ENCODE measurements around the gene F12.
A peak's percentile ranks its signal among the peaks of the same experiment; 100 is the strongest.
"Not testable (repeated sequence)": the region's sequence is repeated elsewhere in the genome, so short reads cannot be mapped to it uniquely, and the experiment has no call there.

The F12 gene

DNA sequence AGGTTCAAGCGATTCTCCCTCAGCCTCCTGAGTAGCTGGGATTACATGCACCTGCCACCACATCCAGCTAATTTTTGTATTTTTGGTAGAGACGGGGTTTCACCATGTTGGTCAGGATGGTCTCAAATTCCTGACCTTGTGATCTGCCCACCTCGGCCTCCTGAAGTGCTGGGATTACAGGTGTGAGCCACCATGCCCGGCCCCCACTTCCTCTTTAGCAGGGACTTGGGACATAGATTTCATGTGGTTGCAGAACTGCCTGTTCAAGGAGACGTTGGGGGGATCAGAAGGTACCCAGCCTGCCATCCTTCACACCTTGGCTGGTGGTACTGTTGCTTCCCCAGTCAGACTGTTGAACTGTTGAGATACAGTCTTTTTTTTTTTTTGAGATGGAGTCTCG is 7.7 kb upstream of the F12 start:
- DNase-seq (ENCODE audit: low spot score): not testable (repeated sequence)

DNA sequence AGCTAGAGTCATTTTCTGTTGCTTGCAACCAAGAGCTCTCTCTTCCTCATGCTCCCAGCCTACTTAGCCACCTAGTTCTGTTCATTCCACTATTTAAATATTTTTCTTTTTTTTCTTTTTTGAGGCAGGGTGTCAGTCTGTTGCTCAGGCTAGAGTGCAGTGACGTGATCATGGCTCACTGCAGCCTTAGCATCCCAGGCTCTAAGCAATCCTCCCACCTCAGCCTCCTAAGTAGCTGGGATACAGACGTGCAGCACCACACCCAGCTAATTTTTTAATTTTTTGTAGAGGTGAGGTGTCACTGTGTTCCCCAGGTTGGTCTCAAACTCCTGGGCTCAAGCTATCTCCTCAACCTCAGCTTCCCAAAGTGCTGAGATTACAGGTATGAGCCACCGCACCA is 5.1 kb upstream of the F12 start:
- DNase-seq (ENCODE audit: low spot score): no peak

DNA sequence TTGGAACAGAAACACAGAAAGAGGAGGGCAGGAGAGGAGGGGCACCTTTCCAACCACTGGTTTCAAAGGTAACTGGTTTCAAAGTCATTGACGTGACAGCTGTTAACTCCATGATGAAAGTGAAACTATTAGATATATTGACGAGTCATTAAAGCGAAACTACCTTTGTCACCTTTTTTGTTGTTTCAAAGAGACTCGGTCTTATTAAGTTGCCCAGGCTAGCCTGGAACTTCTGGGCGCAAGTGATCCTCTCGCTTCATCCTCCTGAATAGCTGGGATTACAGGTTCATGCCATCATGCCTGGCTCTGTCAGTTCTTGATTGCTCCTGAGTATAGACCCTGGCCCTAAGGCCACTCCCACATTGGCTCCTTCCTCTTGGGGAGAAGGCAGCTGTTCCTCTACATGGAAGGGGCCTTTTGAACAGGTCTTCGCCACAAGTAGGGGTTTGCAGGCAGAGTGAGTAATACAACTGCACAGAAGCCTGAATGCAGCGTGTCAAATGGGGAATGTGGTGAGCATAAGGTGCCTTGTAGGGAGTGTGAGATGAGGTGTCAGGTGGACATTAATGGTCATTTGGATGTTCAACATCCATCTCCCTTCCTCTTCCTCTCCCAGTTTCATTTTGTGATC is 3.4 kb upstream of the F12 start:
- no peak for DNase-seq (ENCODE audit: low spot score)

DNA sequence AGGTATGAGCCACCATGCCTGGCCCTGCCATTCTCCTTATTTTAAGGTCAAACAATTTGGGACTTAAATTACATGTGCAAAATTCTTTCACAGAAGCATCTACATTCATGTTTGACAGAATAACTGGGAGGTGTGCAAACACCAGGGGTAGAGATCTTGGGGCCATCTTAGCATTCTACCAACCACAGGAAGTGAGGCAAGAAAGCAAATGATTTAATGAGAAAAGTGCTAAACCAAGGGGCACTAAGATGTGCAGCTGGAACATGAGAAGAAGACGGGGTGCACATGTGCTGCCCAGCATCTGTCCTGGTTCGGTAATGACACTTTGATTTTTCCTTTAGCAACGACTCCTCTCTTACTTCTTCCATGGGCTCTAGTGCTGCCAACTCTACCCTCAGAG is 1.2 kb upstream of the F12 start:
- DNase-seq (ENCODE audit: low spot score): no peak

DNA sequence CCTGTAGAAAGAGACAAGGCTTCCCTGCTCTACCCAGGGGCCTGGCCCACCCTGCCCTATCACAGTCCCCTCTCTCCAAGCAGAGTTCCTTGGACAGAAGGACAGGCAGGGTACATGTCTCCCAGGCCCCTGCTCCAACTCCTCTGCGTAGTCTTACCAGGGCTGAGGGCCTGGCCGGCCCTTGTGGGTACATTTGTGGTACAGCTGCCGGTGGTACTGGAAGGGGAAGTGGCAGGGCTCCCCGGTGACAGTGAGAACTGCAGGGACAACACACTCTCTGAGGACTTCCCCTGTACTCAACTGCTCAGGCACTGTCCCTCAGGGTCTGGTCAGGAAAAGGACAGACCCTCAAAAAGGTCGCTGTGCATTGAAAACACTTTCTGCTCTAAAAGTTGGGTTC is 3.6 kb downstream of the F12 start:
- DNase-seq (ENCODE audit: low spot score): no peak

DNA sequence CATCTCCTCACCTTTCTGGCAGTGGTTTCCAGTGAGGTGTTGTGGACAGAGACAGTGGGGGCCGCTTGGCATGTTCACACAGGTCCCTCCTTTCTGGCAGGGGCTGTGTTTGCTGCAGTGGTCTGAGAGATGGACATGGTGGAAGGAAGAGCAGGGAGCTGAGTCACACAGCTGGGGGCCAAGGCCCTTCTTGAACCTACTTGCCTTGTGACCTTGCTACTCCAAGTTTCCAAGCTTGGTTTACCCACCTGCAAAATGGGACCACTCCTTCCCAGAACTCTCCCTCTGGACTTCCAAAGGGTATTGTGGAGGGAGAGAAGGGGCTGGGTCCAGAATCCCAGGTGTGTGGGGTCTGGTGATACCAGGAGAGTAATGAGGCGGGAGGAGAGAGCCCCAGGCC is 4.1 kb downstream of the F12 start:
- DNase-seq (ENCODE audit: low spot score): no peak

DNA sequence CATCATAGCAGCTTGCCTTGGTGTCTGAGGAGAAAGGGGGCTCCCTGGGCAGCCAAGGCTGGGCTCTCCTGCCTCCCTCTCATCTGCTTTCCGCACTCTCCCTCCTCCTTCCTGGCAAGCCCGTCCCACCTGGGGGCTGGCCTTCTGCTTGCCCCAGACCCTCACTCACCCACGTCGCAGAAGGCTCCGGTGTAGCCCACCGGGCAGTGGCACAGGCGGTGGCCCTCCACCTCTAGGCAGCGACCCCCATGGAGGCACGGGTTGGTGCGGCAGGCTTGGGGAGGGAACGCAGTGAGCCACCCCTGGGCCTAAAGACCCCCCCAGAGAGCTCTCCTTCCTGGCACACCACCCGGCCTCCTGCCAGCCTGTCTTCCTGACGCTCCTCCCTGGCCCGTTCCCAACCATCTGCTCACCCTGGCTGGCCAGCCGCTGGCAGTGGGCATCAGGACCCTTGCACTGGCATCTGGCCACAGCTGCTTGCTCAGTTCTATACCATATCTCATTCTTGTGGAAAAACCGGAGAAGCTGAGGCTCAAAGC is 4.7 kb downstream of the F12 start:
- DNase-seq (ENCODE audit: low spot score): no peak

DNA sequence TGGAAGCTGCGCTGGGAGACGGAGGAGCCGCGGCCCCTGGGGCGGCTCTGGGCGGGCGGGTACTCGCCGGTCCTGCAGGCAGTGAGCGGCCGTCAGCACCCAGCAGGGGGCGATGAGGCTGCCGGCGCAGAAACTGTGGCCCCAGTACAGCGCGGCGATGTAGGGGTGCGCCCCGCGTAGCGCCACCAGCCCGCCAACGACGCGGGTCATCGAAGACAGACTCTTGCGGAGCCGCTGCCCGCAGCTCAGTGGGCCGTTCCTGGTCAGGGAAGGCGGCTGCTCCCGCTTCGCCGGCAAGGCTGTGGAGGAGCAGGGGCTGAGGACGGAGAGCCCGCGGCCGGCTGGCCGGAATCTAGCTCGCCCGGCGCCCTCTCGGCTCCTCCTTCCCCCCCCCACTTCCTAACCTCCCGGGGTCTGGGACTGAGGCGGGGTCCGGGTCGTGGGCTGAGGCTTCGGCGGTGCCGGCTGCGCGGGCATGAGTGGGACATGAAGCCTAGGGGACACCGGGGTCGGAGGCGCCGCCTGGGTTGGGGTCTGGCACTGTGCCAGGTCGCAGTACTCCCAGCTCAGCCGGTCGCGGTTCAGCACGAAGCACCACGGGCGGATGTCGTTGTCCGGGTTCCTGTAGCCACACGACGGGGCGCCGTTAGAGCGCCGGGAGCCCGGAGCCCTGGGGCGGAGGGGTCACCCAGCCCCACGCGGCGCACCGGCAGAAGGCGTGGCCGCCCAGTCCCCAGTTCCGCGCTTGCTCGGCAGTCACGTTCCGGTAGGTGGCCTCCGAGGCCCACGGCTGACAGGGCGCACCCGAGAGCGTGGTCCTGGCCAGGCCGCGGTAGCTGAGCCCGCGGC is 5.3 kb downstream of the F12 start:
- DNase-seq (ENCODE audit: low spot score): peak; percentile 81

DNA sequence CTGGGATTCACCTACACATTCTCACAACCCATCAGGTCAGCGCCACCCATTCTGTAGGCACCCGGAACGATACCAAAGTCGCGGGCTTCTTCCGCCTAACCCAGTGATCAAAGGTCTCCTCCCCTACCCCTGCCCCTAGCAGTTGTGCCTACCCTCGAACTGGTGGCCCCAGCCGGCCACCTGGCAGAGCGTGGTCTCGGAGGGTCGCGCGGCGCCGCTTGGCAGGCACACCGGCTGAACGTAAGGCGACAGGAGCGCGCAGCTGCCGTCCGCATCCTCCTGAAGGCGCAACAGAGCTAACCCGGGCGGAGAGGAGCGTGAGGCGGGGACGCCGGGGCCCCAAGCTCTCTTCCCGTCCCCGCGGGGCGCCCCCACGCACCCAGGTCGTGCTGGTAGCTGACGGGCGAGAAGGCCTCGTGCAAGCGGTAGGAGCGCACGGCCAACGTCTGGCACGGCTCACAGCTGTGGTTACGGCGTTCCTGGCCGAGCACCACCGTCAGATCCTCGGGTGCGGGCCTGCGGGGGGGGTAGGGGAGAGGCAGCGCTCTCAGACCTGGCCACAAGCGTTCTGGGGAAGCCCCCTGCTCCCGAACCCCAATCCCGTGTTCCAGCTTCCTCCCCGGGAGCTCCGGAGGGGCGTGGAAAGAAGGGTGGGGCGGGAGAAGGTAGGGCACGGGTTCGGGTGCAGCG is 6.1 kb downstream of the F12 start:
- peak; percentile 48 for DNase-seq (ENCODE audit: low spot score)

DNA sequence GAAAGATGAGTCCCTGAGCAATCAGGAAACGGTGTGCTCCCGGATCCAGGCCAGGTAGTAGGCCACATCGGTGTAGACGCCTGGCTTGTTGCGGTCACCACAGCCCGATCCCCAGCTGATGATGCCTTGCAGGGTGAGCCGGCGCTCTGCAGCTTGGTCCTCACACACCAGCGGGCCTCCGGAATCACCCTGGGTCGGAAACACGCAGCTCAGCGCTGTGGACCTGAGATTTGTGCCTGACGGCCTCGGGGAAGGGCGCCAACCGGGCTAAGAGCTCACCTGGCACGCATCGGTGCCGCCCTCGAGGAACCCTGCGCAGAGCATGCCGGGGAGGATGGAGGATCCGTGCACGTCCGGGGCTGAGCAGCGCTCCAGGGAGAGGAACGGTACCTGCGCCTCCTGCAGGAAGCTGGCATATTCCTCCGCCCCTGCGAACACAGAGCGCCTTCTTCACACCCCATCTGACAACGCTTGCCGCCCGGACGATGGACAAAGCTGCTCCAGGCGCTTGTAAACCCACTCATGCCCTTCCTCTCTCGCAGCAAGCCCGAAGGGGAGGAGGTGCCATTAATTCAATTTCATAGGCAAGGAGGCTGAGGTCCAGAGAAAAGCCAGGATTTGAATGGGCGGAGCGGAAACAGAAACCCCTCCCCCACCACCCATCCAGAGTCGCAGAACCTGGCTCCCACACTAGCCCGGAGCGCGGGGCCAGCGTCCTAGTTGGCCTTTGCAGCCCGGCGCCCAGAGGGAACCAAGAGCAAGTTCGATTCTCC is 6.9 kb downstream of the F12 start:
- DNase-seq (ENCODE audit: low spot score): peak; percentile 91

DNA sequence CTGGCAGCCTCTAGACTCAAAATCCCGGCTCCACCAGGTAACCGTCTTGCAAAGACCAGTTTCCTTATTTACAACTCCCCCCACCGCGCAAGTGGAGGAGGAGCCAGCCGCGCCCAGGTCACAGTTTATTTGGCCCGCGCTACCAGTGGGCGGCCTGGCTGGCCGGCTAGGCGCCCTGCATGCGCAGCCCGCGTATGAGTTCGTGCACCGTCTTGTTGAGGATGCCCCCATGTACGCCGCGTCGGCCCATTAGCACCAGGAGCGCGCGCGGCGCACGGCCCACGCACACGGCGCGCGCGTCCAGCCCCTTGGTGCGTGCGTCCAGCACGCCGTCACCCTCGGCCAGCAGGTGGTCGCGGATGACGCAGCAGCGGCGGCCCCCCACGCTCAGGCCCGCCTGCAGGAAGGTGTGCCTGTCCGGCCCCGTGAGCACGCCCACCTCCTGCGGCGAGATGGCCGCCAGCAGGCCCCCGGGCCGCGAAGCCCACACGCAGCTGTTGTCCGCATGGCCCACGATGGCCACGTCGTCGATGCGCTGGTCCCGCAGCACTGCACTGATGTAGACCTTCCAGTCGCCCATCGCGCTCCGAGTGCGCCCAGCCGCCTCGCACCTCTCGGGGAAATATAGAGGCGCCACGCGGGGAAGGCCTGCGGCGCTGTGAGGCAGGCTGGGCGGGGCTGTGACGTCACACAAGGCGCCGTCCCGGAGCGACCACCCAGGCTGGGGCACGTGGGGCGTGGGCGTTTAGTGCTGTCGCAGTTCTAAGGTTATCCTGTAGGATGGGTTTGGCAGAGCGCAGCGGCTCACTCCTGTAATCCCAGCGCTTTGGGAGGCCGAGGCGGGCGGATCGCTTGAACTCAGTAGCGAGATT is 9.1 kb downstream of the F12 start, which contains the start of gene PFN3:
TSS of gene PFN3 (minus strand) at position 665 of the 872 bp plus-strand sequence. CDS start at position 580, 85 bp downstream.
- no peak for DNase-seq (ENCODE audit: low spot score)

DNA sequence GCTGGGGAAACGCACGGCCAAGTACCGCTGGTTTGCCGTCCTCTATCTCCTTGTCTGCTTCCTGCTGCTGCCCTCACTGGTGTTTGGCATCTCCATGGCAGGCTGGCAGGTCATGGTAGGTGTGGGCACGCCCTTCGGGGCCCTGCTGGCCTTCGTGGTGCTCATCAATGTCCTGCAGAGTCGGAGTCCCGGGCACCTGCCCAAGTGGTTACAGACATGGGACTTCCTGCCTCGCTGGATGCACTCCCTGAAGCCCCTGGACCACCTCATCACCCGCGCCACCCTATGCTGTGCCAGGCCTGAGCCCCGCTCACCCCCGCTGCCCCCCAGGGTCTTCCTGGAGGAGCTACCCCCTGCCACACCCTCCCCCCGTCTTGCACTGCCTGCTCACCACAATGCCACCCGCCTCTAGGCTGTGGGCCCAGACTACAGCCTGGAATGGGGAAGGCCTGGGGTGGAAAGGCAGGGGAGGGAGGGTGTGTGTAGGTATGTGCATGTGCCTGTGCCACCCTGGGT is 11.4 kb downstream of the F12 start:
- DNase-seq (ENCODE audit: low spot score): no peak

DNA sequence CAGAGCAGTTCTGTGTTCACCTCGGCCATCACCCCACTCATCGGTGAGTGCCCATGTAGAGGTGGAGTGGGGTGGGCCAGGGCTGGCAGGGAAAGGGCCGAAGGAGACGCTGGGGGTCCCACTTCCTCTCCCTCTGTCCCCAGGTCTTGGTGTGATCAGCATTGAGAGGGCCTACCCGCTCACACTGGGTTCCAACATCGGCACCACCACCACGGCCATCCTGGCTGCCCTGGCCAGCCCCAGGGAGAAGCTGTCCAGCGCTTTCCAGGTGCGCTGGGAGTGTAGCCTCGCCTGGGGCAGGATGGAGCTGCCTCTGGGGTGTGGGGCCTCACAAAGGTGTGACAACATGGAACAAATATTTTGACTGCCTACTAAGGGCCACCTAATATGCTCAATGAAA is 12.6 kb downstream of the F12 start:
- no peak for DNase-seq (ENCODE audit: low spot score)

DNA sequence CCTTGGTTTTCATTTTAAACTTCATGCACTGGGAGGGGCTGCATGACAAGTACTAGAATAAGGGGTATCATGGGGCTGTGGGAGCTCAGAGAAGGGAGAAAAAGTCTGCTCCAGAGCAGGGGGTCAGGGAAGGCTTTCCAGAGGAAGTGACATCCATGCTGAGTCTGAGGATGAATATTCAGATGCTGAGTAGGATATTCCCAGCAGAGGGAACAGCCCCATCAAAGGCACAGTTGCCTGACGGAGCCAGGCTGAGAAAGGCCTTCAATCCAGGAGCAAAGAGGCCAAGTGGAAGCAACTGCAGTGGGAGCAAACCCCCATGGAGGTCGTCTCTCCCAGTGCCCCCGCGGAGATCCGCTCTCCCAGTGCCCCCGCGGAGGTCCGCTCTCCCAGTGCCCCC is 13.3 kb downstream of the F12 start:
- no peak for DNase-seq (ENCODE audit: low spot score)

DNA sequence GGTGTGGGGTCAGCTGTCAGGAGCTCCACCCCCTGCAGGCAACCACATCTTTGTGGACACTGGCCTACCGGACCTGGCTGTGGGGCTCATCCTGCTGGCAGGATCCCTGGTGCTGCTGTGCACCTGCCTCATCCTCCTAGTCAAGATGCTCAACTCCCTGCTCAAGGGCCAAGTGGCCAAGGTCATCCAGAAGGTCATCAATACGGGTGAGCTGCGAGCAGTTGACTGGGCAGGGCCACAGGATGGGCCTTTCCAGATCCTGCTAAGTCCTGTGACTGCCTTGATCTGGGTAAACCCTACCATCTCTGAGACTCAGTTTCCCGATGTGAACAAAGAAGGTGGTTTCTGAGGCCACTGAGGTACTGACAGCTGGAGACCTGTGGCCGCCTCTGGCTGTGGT is 15.4 kb downstream of the F12 start:
- no peak for DNase-seq (ENCODE audit: low spot score)

DNA sequence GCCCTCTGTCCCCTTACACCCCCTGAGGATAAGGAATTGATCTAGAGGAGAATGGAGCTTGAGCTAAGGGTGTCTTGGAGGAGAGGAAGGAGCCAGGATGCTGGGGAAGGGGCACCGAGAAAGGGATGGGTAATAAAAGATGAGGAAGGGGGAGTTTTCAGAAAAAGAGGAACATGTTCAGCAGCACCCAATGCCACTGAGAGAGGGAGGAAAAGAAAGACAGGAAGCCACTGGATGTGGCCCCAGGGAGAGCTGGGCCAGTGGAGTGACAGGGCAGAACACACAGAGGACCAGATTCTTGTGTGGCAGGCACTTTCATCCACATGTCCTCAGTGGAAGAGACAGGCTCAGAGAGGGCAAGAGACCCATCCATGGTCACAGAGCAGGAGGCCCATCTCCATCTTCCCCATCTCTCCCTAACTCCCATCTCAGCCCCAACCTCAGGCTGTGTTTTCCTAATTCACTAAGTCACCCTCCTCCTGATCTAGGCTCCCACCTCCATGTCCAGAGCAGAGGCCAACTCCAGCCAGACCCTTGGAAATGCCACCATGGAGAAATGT is 16.1 kb downstream of the F12 start:
- DNase-seq (ENCODE audit: low spot score): no peak

DNA sequence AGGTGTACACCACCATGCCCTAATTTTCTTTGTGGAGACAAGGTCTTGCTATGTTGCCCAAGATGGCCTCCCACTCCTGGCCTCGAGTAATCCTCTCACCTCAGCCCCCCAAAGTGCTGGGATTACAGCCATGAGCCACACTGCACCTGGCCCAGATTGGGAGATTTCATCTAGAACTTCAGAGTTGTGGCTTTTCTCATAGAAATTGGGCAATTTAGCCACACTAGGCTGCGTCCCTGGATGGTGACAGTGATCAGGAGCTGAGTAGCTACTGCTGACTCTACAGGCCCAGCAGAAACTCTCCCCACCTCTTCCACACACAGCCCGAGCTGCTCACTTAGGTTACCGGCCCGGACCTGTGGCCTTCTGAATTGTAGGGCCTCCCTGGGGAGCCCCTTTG is 16.6 kb downstream of the F12 start:
- DNase-seq (ENCODE audit: low spot score): no peak

DNA sequence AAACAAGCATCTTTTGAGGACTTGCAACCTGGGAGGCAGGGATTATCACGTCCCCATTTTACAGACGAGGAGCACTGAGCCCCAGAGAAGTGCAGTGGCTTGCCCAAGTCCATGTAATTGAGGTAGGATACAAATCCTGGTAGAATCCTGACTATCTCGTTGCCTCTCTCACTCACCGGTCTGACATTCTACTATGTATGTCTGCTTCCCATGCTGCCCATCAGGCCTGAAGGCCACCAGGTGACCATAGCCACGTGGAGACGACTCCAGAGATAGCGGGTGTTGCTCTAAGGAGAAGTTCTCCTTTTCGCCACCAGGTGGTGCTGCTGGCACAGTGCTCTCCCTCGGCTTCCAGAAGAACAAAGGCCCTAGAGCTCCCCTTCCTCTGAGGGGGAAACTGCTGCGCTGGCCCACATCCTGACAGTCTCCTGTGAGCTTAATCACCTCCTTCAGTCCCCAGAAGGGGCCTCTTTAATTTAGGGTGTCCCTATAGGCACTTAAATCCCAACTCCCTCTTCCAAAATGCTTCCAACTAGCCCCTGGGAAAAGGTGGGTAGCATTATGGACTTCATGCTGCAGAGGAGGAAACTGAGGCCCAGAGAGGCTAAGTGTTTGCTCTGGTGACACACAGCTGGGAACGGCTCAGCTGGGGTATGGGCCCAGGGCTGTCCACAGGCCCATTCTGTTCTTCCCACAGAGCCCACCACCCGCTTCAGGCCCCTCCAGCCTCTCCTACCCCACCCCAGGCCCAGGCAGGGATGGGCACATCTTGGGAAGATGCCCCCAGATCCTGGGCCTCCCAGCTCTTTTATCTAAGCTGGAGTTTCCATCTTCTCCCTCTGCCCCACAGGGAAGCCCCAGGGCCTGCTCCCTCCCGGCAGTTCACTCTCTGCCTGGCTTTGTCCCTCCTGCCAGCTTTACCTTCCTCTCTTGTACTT is 18.7 kb downstream of the F12 start:
- peak; percentile 92 for DNase-seq (ENCODE audit: low spot score)
